RPMI7951 (cell line): ENCODE data around the gene CERS5. TPM values are rescaled to one million over a fixed set of nuclear protein-coding genes. Genes with fewer than 3 reads are reported as not detected.

Experiments
- total RNA-seq: library from RNA; depleted of rRNA; stranded (reverse); fragments of >200 nt; shearing (Covaris generic); gene quantifications from 2 replicates; pipeline ENCODE4 v1.2.3, GENCODE V29; 2014; rRNA removed

CERS5 gene
- total RNA-seq, 1 experiment from 2014 or later: 10.2 TPM

Other genes starting within 250 kb of the CERS5 start
- gene AQP2, start 216.6 kb downstream of the CERS5 start, total RNA-seq: not detected in 2 replicates
- not detected in 2 replicates for gene AQP5, start 205.5 kb downstream of the CERS5 start, total RNA-seq
- gene AQP6, start 194.4 kb downstream of the CERS5 start, total RNA-seq: 0.10 TPM in 1 of 2 replicates, not detected in the other
- 158 and 173 TPM in 2 replicates for gene RACGAP1, start 141.9 kb downstream of the CERS5 start, total RNA-seq
- 0.24 and 0.39 TPM in 2 replicates for gene ASIC1, start 109.8 kb downstream of the CERS5 start, total RNA-seq
- gene SMARCD1, start 82.0 kb downstream of the CERS5 start, total RNA-seq: 35.9 and 41.8 TPM in 2 replicates
- 0.39 TPM in 1 of 2 replicates, not detected in the other for gene GPD1, start 63.4 kb downstream of the CERS5 start, total RNA-seq
- gene COX14, start 55.1 kb downstream of the CERS5 start, total RNA-seq: 87.1 and 93.9 TPM in 2 replicates
- gene LIMA1, start 116.2 kb upstream of the CERS5 start, total RNA-seq: 72.9 and 86.3 TPM in 2 replicates
- not detected in 2 replicates for gene FAM186A, start 229.2 kb upstream of the CERS5 start, total RNA-seq
- gene LARP4, start 233.5 kb upstream of the CERS5 start, total RNA-seq: 14.3 and 17.3 TPM in 2 replicates